Neural cell (in vitro differentiated cells): Measurements from ENCODE around the gene FHDC1. TPM values are rescaled to one million over a fixed set of nuclear protein-coding genes. Genes with fewer than 3 reads are reported as not detected.

ENCODE experiments used
- H2AFZ ChIP-seq: fragments of 200-600, 300-800 bp; sonication (generic), shearing (Covaris generic); 2 replicates; pipeline ENCODE4 v1.6.0; 2014; ENCODE audit warnings: low read depth, mild to moderate bottlenecking, antibody characterized with exemption, low read length, moderate library complexity
- H3F3A ChIP-seq: fragments of 200-600 bp; shearing (Covaris generic); 2 replicates; pipeline ENCODE4 v1.6.1; 2016; ENCODE audit warnings: mild to moderate bottlenecking, moderate library complexity, mixed read lengths, antibody characterized with exemption, low read length; ENCODE audit not compliant: insufficient read depth, poor library complexity, severe bottlenecking
- H3K27ac ChIP-seq: fragments of 200-600, 300-800 bp; sonication (generic), shearing (Covaris generic); 2 replicates; pipeline ENCODE4 v1.5.1; 2014; ENCODE audit warnings: mild to moderate bottlenecking, low read length, moderate library complexity
- H3K27me3 ChIP-seq: fragments of 300-800, 200-600 bp; sonication (generic), shearing (Covaris generic); 2 replicates; pipeline ENCODE4 v1.6.0; 2014; ENCODE audit warnings: mild to moderate bottlenecking, low read depth, low read length, moderate library complexity; ENCODE audit not compliant: insufficient read depth
- H3K36me3 ChIP-seq: fragments of 300-800, 200-600 bp; sonication (generic), shearing (Covaris generic); 2 replicates; pipeline ENCODE4 v1.5.1; 2014; ENCODE audit warnings: mild to moderate bottlenecking, antibody characterized with exemption, low read length, moderate library complexity; ENCODE audit not compliant: insufficient read depth
- H3K4me2 ChIP-seq: fragments of 300-800, 200-600 bp; sonication (generic), shearing (Covaris generic); 2 replicates; pipeline ENCODE4 v1.6.0; 2014; ENCODE audit warnings: mild to moderate bottlenecking, low read length
- H3K4me3 ChIP-seq: fragments of 300-800, 200-600 bp; sonication (generic), shearing (Covaris generic); 2 replicates; pipeline ENCODE4 v1.5.1; 2014; ENCODE audit warnings: mild to moderate bottlenecking, low read length, moderate library complexity
- H3K79me2 ChIP-seq: fragments of 200-600 bp; shearing (Covaris generic); replicated peaks from 2 replicates; pipeline ENCODE4 v1.6.0; 2014; ENCODE audit warnings: mild to moderate bottlenecking, low read length, moderate library complexity; ENCODE audit not compliant: insufficient read depth
- H3K9ac ChIP-seq: fragments of 300-800, 200-600 bp; sonication (generic), shearing (Covaris generic); 2 replicates; pipeline ENCODE4 v1.6.1; 2016; ENCODE audit warnings: mild to moderate bottlenecking, low read length, mixed read lengths
- H3K9me2 ChIP-seq: fragments of 200-600 bp; shearing (Covaris generic); 2 replicates; pipeline ENCODE4 v1.6.1; 2016; ENCODE audit warnings: mild to moderate bottlenecking, low read length, mixed read lengths; ENCODE audit not compliant: insufficient read depth
- H3K9me3 ChIP-seq: fragments of 200-600, 300-800 bp; sonication (generic), shearing (Covaris generic); 2 replicates; pipeline ENCODE4 v1.6.1; 2016; ENCODE audit warnings: mild to moderate bottlenecking, mixed run types, low read length, moderate library complexity, mixed read lengths
- H4K20me1 ChIP-seq: fragments of 200-600 bp; shearing (Covaris generic); 2 replicates; pipeline ENCODE4 v1.6.1; 2016; ENCODE audit warnings: mild to moderate bottlenecking, mixed run types; ENCODE audit not compliant: insufficient read depth
- EP300 ChIP-seq: fragments of 450-650 bp; conservative IDR thresholded peaks from 2 replicates; pipeline ENCODE4 v1.6.1; 2014; ENCODE audit warnings: antibody characterized with exemption, mild to moderate bottlenecking, moderate library complexity; ENCODE audit not compliant: poor library complexity, severe bottlenecking
- EZH2 ChIP-seq: fragments of 200-600, 300-800 bp; shearing (Covaris generic), sonication (generic); IDR thresholded peaks from 2 replicates; pipeline ENCODE4 v1.6.1; 2014; ENCODE audit warnings: antibody characterized with exemption, low read length, borderline replicate concordance, mild to moderate bottlenecking; ENCODE audit not compliant: insufficient read depth, poor library complexity, severe bottlenecking
- MXI1 ChIP-seq: fragments of 450-650 bp; conservative IDR thresholded peaks from 2 replicates; pipeline ENCODE4 v1.6.1; 2014; ENCODE audit warnings: antibody characterized with exemption, mild to moderate bottlenecking; ENCODE audit not compliant: poor library complexity, severe bottlenecking
- POLR2AphosphoS5 ChIP-seq: IDR thresholded peaks from 2 replicates; pipeline ENCODE4 v1.6.1; 2012
- RAD21 ChIP-seq: fragments of 450-650 bp; conservative IDR thresholded peaks from 2 replicates; pipeline ENCODE4 v1.6.1; 2014; ENCODE audit warnings: antibody characterized with exemption, mild to moderate bottlenecking, moderate library complexity
- SMC3 ChIP-seq: fragments of 450-650 bp; conservative IDR thresholded peaks from 2 replicates; pipeline ENCODE4 v1.6.1; 2014; ENCODE audit warnings: antibody characterized with exemption, mild to moderate bottlenecking, moderate library complexity; ENCODE audit not compliant: poor library complexity
- TAF1 ChIP-seq: IDR thresholded peaks from 2 replicates; pipeline ENCODE4 v1.6.1; 2012; ENCODE audit warnings: low read depth
- polyA plus RNA-seq: library from polyadenylated mRNA; depleted of rRNA; stranded (reverse); fragments of >200 nt; gene quantifications from 2 replicates; pipeline ENCODE4 v1.2.3, GENCODE V29; 2014
- TF ChIP-seq, protein P1 (sequence below): fragments of 450-650 bp; IDR thresholded peaks from 2 replicates; pipeline ENCODE4 v1.5.1; 2014; ENCODE audit warnings: antibody characterized with exemption, mild to moderate bottlenecking, moderate library complexity; ENCODE audit not compliant: poor library complexity, severe bottlenecking
- TF ChIP-seq, protein P2 (sequence below): IDR thresholded peaks from 2 replicates; pipeline ENCODE4 v1.6.1; 2012; ENCODE audit warnings: borderline replicate concordance

Gene FHDC1
- polyA plus RNA-seq, 1 donor from 2014 or later = 11.4 TPM

DNA sequence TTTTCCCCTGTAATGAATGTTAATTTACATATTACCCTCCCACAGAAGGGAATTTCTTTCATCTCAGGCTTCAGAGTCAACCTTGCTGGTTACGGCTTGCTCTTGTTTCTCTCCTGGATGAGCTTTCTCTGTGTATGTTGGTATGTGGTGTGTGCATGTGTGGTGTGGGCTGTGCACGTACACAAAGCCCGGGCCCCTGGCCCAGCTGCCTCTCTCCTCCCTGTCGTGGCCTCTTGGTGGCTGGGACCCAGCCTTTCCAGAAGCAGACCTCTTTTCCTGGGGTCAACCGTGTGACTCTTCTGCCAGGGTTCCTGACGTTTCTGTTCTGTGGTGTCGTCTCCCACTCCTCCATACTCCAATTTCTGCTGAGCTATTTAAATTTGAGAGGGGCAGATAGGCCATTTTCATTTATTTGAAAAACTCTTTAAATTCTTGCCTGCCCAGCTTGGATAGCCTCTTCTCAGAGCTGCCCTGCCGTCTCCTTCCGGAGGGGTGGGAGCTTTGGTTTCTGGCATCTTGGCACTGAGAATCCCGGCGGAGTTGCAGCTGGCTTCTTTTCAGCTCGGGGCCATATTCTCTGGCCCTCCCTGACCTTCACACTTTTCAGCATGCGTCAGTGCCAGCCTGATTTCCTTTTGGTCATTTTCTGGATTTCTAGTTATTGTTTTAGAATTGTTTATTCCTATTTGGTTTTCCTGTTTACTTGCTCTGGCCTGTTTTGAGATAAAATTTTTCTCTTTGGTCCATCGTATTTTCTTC, 25.1 kb downstream of the FHDC1 start:
- TF ChIP-seq MXI1 (no peak), EZH2 (no peak), TAF1 (no peak), SMC3 (no peak), POLR2AphosphoS5 (no peak), EP300 (no peak)
- TF ChIP-seq, protein P1, sequence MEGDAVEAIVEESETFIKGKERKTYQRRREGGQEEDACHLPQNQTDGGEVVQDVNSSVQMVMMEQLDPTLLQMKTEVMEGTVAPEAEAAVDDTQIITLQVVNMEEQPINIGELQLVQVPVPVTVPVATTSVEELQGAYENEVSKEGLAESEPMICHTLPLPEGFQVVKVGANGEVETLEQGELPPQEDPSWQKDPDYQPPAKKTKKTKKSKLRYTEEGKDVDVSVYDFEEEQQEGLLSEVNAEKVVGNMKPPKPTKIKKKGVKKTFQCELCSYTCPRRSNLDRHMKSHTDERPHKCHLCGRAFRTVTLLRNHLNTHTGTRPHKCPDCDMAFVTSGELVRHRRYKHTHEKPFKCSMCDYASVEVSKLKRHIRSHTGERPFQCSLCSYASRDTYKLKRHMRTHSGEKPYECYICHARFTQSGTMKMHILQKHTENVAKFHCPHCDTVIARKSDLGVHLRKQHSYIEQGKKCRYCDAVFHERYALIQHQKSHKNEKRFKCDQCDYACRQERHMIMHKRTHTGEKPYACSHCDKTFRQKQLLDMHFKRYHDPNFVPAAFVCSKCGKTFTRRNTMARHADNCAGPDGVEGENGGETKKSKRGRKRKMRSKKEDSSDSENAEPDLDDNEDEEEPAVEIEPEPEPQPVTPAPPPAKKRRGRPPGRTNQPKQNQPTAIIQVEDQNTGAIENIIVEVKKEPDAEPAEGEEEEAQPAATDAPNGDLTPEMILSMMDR = no peak
- TF ChIP-seq, protein P2, sequence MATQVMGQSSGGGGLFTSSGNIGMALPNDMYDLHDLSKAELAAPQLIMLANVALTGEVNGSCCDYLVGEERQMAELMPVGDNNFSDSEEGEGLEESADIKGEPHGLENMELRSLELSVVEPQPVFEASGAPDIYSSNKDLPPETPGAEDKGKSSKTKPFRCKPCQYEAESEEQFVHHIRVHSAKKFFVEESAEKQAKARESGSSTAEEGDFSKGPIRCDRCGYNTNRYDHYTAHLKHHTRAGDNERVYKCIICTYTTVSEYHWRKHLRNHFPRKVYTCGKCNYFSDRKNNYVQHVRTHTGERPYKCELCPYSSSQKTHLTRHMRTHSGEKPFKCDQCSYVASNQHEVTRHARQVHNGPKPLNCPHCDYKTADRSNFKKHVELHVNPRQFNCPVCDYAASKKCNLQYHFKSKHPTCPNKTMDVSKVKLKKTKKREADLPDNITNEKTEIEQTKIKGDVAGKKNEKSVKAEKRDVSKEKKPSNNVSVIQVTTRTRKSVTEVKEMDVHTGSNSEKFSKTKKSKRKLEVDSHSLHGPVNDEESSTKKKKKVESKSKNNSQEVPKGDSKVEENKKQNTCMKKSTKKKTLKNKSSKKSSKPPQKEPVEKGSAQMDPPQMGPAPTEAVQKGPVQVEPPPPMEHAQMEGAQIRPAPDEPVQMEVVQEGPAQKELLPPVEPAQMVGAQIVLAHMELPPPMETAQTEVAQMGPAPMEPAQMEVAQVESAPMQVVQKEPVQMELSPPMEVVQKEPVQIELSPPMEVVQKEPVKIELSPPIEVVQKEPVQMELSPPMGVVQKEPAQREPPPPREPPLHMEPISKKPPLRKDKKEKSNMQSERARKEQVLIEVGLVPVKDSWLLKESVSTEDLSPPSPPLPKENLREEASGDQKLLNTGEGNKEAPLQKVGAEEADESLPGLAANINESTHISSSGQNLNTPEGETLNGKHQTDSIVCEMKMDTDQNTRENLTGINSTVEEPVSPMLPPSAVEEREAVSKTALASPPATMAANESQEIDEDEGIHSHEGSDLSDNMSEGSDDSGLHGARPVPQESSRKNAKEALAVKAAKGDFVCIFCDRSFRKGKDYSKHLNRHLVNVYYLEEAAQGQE = no peak

DNA sequence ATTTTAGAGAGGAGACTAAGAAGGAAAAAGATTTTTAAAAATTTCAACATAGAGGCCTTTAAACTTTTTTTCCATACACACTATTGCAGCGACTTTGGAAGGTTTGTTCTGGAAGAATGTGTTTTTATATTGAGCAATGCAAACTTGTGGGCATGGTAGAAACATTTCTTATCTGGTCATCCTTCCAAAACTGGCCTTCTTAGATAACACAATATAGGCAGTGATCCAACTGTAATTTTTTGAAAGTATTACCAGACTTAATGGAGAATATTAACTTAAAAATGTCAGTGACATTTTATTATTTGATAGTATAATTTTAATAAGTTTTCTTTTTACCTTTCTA, 25.6 kb downstream of the FHDC1 start:
- no peaks in the 10 kb centered on the region for H4K20me1 ChIP-seq
- H3K4me2 ChIP-seq = no peak overlapping the region
- H3F3A ChIP-seq = no peaks in the 10 kb centered on the region
- no peaks in the 10 kb centered on the region for H3K27me3 ChIP-seq
- H3K9me2 ChIP-seq = no peaks in the 10 kb centered on the region
- H3K79me2 ChIP-seq = no peaks in the 10 kb centered on the region
- H3K27ac ChIP-seq = no peak overlapping the region
- no peaks in the 10 kb centered on the region for H3K36me3 ChIP-seq
- TF ChIP-seq EZH2 = no peak
- TF ChIP-seq TAF1 = no peak
- TF ChIP-seq MXI1 = no peak
- TF ChIP-seq, protein P2 = no peak
- TF ChIP-seq, protein P1 = no peak
- no peak for TF ChIP-seq SMC3
- no peak for TF ChIP-seq RAD21
- TF ChIP-seq EP300 = no peak
- TF ChIP-seq POLR2AphosphoS5 = no peak
- no peak overlapping the region for H3K9ac ChIP-seq
- no peaks in the 10 kb centered on the region for H3K9me3 ChIP-seq
- H2AFZ ChIP-seq = no peak overlapping the region
- no peak overlapping the region for H3K4me3 ChIP-seq

More for the DNA sequence above, 25.1 kb downstream of the FHDC1 start:
- Histone ChIP-seq H2AFZ (no peak overlapping the region), H3K9me3 (no peaks in the 10 kb centered on the region), H3F3A (no peaks in the 10 kb centered on the region), H3K9ac (no peak overlapping the region), H3K36me3 (no peaks in the 10 kb centered on the region), H3K27me3 (no peaks in the 10 kb centered on the region), H3K9me2 (no peaks in the 10 kb centered on the region), H4K20me1 (no peaks in the 10 kb centered on the region), H3K4me3 (no peak overlapping the region), H3K4me2 (no peak overlapping the region), H3K79me2 (no peaks in the 10 kb centered on the region), H3K27ac (no peak overlapping the region)
